Measurements from ENCODE around the gene FBXO34. TPM values are rescaled to one million over a fixed set of nuclear protein-coding genes. Genes with fewer than 3 reads are reported as not detected.

Gene FBXO34
- total RNA-seq, 4 donors from 2014 or later, result 26.2 to 55.9 (median 40.7) TPM

- H3K4me1 ChIP-seq, result no peaks in the 10 kb centered on the region
- H3K4me3 ChIP-seq, result no peak overlapping the region
- no peak for ATAC-seq
- intact Hi-C loops (cut with DNase I; ENCODE audit: low total_unique reads) (no loop called here), in situ Hi-C loops (cut with MboI; ENCODE audit: low sequenced_read_pairs in 4 of 4) (loop anchor here in 1 of 4 donors (25.0 kb wide), 1 partner anchor 1214 kb away; no protein-coding TSS in a partner anchor)
- H3K9me3 ChIP-seq, result no peaks in the 10 kb centered on the region
- TF ChIP-seq CTCF (IDR thresholded peaks at IDR 0.05 in 4 of 5, conservative IDR thresholded peaks at IDR 0.05 in 1 of 5), result no peak
- no peak overlapping the region for H3K27ac ChIP-seq
- no peaks in the 10 kb centered on the region for H3K36me3 ChIP-seq
- H3K27me3 ChIP-seq, result no peaks in the 10 kb centered on the region
- DNase-seq, result no peak
Observed at GRCh38 chr14:55248411-55248810, 22.8 kb upstream of the FBXO34 start.

DNA sequence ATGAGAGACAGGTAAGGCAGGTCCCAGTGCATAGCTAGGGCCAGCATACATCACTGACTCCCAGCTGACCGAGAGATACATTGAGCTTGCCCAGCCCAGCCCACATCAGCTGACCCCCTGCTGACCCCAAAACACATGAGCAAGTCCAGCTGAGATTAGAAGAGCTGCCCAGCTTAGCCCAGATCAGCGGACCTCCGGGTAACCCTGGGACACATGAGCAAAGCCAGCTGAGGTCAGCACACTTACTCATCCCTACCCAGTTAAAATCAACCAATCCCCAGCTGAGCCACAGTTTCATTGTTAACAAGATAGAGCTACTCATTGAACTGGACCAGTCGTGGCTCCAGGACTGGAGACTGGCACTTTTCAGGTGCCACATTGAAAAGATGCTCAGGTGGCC is 21.8 kb upstream of the FBXO34 start:
- Histone ChIP-seq H3K36me3 (no peaks in the 10 kb centered on the region), H3K27ac (no peak overlapping the region), H3K4me3 (no peak overlapping the region), H3K4me1 (no peaks in the 10 kb centered on the region), H3K9me3 (no peaks in the 10 kb centered on the region), H3K27me3 (no peaks in the 10 kb centered on the region)
- no peak for TF ChIP-seq CTCF (IDR thresholded peaks at IDR 0.05 in 4 of 5, conservative IDR thresholded peaks at IDR 0.05 in 1 of 5)
- TF ChIP-seq POLR2A (IDR thresholded peaks at IDR 0.05), result no peak
- intact Hi-C loops (cut with DNase I; ENCODE audit: low total_unique reads), result no loop called here
- in situ Hi-C loops (cut with MboI; ENCODE audit: low sequenced_read_pairs in 4 of 4), result loop anchor here in 1 of 4 donors (25.0 kb wide), 1 partner anchor 1213 kb away; no protein-coding TSS in a partner anchor
- DNase-seq (no peak), ATAC-seq (no peak)

- Histone ChIP-seq H3K27me3 (no peaks in the 10 kb centered on the region), H3K27ac (no peak overlapping the region), H3K4me1 (no peaks in the 10 kb centered on the region), H3K4me3 (no peak overlapping the region), H3K9me3 (no peaks in the 10 kb centered on the region), H3K36me3 (no peaks in the 10 kb centered on the region)
- in situ Hi-C loops (cut with MboI; ENCODE audit: low sequenced_read_pairs in 4 of 4), result loop anchor here in 1 of 4 donors (10.0 kb wide), 1 partner anchor 182 kb away; no protein-coding TSS in a partner anchor
- TF ChIP-seq CTCF (IDR thresholded peaks at IDR 0.05 in 4 of 5, conservative IDR thresholded peaks at IDR 0.05 in 1 of 5) (no peak), POLR2A (IDR thresholded peaks at IDR 0.05) (no peak)
- DNase-seq (no peak), ATAC-seq (no peak)
- intact Hi-C loops (cut with DNase I; ENCODE audit: low total_unique reads), result no loop called here
Observed at GRCh38 chr14:55253276-55253675, 17.9 kb upstream of the FBXO34 start.

DNA sequence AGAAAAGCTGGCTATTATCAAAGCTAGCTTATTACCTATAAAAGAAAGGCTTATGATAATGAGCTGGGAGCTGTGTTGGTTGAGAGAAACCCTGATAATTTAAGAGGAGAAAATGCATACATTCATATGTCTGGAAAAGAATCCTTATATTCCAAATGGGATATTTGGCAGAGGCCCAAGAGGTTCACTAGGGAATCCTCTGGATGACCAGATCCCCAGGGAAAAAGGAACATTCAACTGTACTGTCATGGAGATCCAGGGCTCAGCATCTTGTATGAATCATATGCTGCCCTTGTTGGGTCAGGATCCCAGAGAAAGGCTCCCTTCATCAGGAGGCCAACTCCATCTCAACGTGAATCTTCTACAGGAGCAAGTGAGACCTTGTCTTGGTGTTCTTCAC is 16.6 kb upstream of the FBXO34 start:
- Histone ChIP-seq H3K27ac (no peak overlapping the region), H3K9me3 (no peaks in the 10 kb centered on the region), H3K27me3 (no peaks in the 10 kb centered on the region), H3K4me3 (no peak overlapping the region), H3K4me1 (no peaks in the 10 kb centered on the region), H3K36me3 (no peaks in the 10 kb centered on the region)
- DNase-seq (no peak), ATAC-seq (no peak)
- in situ Hi-C loops (cut with MboI; ENCODE audit: low sequenced_read_pairs in 4 of 4) (loop anchor here in 1 of 4 donors (10.0 kb wide), 1 partner anchor 180 kb away; no protein-coding TSS in a partner anchor), intact Hi-C loops (cut with DNase I; ENCODE audit: low total_unique reads) (no loop called here)
- TF ChIP-seq CTCF (IDR thresholded peaks at IDR 0.05 in 4 of 5, conservative IDR thresholded peaks at IDR 0.05 in 1 of 5) (no peak), POLR2A (IDR thresholded peaks at IDR 0.05) (no peak)

DNA sequence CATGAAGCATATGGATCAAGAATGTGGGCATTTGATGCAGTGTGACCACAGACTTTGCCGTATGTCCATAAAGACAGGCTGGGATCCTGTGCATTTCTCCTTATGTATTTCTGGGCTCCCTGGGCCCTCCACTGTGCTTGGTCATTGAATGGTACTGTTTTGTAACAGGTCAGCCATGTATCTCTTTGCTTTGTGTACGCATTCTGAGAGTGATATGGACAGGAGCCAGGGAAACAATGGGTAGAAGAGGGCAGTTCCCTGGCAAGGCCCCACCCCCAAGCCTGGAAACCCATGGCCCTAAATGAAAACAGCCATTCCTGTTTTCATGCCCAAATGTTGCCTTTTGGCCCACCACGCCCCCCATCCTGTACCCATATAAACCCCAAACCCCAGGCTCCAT is 15.2 kb upstream of the FBXO34 start:
- TF ChIP-seq POLR2A (IDR thresholded peaks at IDR 0.05) (no peak), CTCF (IDR thresholded peaks at IDR 0.05 in 4 of 5, conservative IDR thresholded peaks at IDR 0.05 in 1 of 5) (no peak)
- no peaks in the 10 kb centered on the region for H3K27me3 ChIP-seq
- no peaks in the 10 kb centered on the region for H3K4me1 ChIP-seq
- H3K9me3 ChIP-seq, result no peaks in the 10 kb centered on the region
- no peak overlapping the region for H3K4me3 ChIP-seq
- in situ Hi-C loops (cut with MboI; ENCODE audit: low sequenced_read_pairs in 4 of 4), result loop anchor here in 1 of 4 donors (10.0 kb wide), 1 partner anchor 179 kb away; no protein-coding TSS in a partner anchor
- H3K36me3 ChIP-seq, result no peaks in the 10 kb centered on the region
- H3K27ac ChIP-seq, result no peak overlapping the region
- DNase-seq, result no peak
- ATAC-seq, result no peak
- intact Hi-C loops (cut with DNase I; ENCODE audit: low total_unique reads), result no loop called here
